Left cardiac atrium (tissue), 4 donors: ENCODE results near the gene TMEM135. TPM values are rescaled to one million over a fixed set of nuclear protein-coding genes. Genes with fewer than 3 reads are reported as not detected.
A peak's percentile ranks its signal among the peaks of the same experiment; 100 is the strongest.
"Not testable (repeated sequence)": the region's sequence is repeated elsewhere in the genome, so short reads cannot be mapped to it uniquely, and the experiment has no call there.

Experiments
- ATAC-seq, 2 donors: fragments of 200-7000 bp; cut with Tn5 transposase; one replicate each; pipeline ENCODE4 v1.9.1; 2020; ENCODE audit warnings: mild to moderate bottlenecking in 2 of 2, moderate library complexity in 2 of 2
- DNase-seq: peaks from one replicate; pipeline ENCODE4 v3.0.0-alpha.2; 2020
- intact Hi-C, 2 donors: fragments of 100-400 bp; cut with DNase I; formaldehyde crosslinking; loops; one replicate each; pipeline versions ENCODE4 v1.14.1 to v1.15.1; 2022 to 2023
- total RNA-seq, 2 donors: library from RNA; stranded (reverse); fragmentation: NEBNext Ultra II Directional; extraction: Animal tissue kit (Norgen Biotek cat#: 25700); gene quantifications; one replicate each; pipeline ENCODE4 v1.2.1, GENCODE V29; 2021
- donor health status: DM: no; HTN: yes; CAD: no.
- donor health status: DM: no; HTN: yes; CAD: no; lungs with severe emphysema.
- donor health status: DM: yes; HTN: yes; CAD: no.
- donor health status: Dilated cardiomyopathy.

The TMEM135 gene
- total RNA-seq, 2 donors from 2014 or later: 23.1 to 30.8 TPM

GRCh38 chr11:87059596-87060390, 22.1 kb downstream of the TMEM135 start:
- DNase-seq (no peak), ATAC-seq (no peak)
- intact Hi-C loops: no loop called here

GRCh38 chr11:87061766-87062165, 24.0 kb downstream of the TMEM135 start:
- ATAC-seq (no peak), DNase-seq (no peak)
- intact Hi-C loops: no loop called here

- ATAC-seq (no peak), DNase-seq (no peak)
- intact Hi-C loops: no loop called here
These were observed 26.2 kb downstream of the TMEM135 start for GRCh38 chr11:87063982-87064381.

GRCh38 chr11:87072787-87073186, 35.1 kb downstream of the TMEM135 start:
- no peak for DNase-seq
- no peak for ATAC-seq
- intact Hi-C loops: no loop called here

GRCh38 chr11:87076260-87076783, 38.6 kb downstream of the TMEM135 start:
- intact Hi-C loops: no loop called here
- ATAC-seq (no peak), DNase-seq (no peak)

- intact Hi-C loops: no loop called here
- no peak for DNase-seq
- no peak for ATAC-seq
These were observed 39.2 kb downstream of the TMEM135 start for GRCh38 chr11:87076874-87077429.

GRCh38 chr11:87081358-87081757, 43.6 kb downstream of the TMEM135 start:
- intact Hi-C loops: no loop called here
- ATAC-seq (no peak), DNase-seq (no peak)

- ATAC-seq (no peak), DNase-seq (no peak)
- intact Hi-C loops: no loop called here
These were observed 44.9 kb downstream of the TMEM135 start for GRCh38 chr11:87082590-87082989.

GRCh38 chr11:87083029-87083428, 45.3 kb downstream of the TMEM135 start:
- no peak for ATAC-seq
- no peak for DNase-seq

GRCh38 chr11:87092159-87092558, 54.4 kb downstream of the TMEM135 start:
- DNase-seq (no peak), ATAC-seq (no peak)
- intact Hi-C loops: no loop called here

More at GRCh38 chr11:87083029-87083428, 45.3 kb downstream of the TMEM135 start:
- intact Hi-C loops: no loop called here

- intact Hi-C loops: no loop called here
- ATAC-seq (no peak), DNase-seq (no peak)
These were observed 54.8 kb downstream of the TMEM135 start for GRCh38 chr11:87092567-87092966.

- no peak for DNase-seq
- intact Hi-C loops: no loop called here
These were observed 59.8 kb downstream of the TMEM135 start for GRCh38 chr11:87097582-87097981.

GRCh38 chr11:87101956-87102580, 64.3 kb downstream of the TMEM135 start:
- ATAC-seq: no peak
- DNase-seq: no peak
- intact Hi-C loops: no loop called here

More at GRCh38 chr11:87097582-87097981, 59.8 kb downstream of the TMEM135 start:
- ATAC-seq: peak; percentile 63 to 70

GRCh38 chr11:87105826-87106225, 68.1 kb downstream of the TMEM135 start:
- intact Hi-C loops, DNase-seq, ATAC-seq: not testable (repeated sequence)

GRCh38 chr11:87107379-87107778, 69.6 kb downstream of the TMEM135 start:
- ATAC-seq, intact Hi-C loops, DNase-seq: not testable (repeated sequence)

GRCh38 chr11:87110443-87111131, 72.9 kb downstream of the TMEM135 start:
- intact Hi-C loops: loop anchor here in 1 of 2 donors (10.0 kb wide), 1 partner anchor 156 kb away; the partner anchor contains the start of gene FZD4
- no peak for ATAC-seq

GRCh38 chr11:87114093-87114492, 76.4 kb downstream of the TMEM135 start:
- no peak for ATAC-seq
- DNase-seq: no peak
- intact Hi-C loops: loop anchor here in 1 of 2 donors (10.0 kb wide), 1 partner anchor 159 kb away; the partner anchor contains the start of gene FZD4

More at GRCh38 chr11:87110443-87111131, 72.9 kb downstream of the TMEM135 start:
- no peak for DNase-seq

- DNase-seq: no peak
- no peak for ATAC-seq
- intact Hi-C loops: loop anchor here in 1 of 2 donors (10.0 kb wide), 1 partner anchor 161 kb away; the partner anchor contains the start of gene FZD4
These were observed 78.5 kb downstream of the TMEM135 start for GRCh38 chr11:87116185-87116584.

- ATAC-seq: no peak
- DNase-seq: no peak
- intact Hi-C loops: no loop called here
These were observed 83.2 kb downstream of the TMEM135 start for GRCh38 chr11:87120937-87121336.
